ENCODE measurements around the gene HSP90AB1.

The HSP90AB1 gene

DNA sequence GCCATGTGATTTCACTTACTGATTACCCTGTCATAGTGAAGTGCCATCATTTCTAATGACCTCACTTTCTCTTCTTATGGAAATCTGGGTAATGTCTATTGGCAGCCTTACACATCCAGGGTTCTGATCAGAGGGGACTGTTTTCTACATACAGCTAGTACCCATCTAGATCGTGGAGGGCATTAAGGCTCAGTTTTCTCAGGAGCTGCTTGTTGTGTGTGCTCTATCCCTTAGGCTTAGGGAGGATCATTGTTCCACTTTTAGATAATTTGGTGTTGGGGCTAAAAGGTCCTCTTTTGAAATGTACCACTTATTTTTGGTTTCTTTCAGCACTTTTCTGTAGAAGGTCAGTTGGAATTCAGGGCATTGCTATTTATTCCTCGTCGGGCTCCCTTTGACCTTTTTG is 3.8 kb downstream of the HSP90AB1 start:
- peaks cover 59 to 63% of the 10 kb centered on the region in 2 donors for H3K36me3 ChIP-seq (ENCODE audit: control insufficient read depth in 2 of 2, insufficient read depth in 2 of 2, low read length in 2 of 2)
- peak overlapping the region; percentile 6 for H3K27ac ChIP-seq (ENCODE audit: low read length)
- H3K9me3 ChIP-seq (ENCODE audit: control insufficient read depth in 2 of 2, low read length in 2 of 2): no peaks in the 10 kb centered on the region
- H3K4me3 ChIP-seq (ENCODE audit: low read length in 2 of 2): no peak overlapping the region
- peak overlapping the region in 1 of 2 donors; percentile 13 for H3K9ac ChIP-seq (ENCODE audit: low read length in 2 of 2)
- H3K4me1 ChIP-seq (ENCODE audit: control insufficient read depth, insufficient read depth, low read length): peaks cover 30% of the 10 kb centered on the region
- H3K27me3 ChIP-seq (ENCODE audit: control insufficient read depth in 1 of 2, insufficient read depth in 2 of 2, low read length in 2 of 2): no peaks in the 10 kb centered on the region

DNA sequence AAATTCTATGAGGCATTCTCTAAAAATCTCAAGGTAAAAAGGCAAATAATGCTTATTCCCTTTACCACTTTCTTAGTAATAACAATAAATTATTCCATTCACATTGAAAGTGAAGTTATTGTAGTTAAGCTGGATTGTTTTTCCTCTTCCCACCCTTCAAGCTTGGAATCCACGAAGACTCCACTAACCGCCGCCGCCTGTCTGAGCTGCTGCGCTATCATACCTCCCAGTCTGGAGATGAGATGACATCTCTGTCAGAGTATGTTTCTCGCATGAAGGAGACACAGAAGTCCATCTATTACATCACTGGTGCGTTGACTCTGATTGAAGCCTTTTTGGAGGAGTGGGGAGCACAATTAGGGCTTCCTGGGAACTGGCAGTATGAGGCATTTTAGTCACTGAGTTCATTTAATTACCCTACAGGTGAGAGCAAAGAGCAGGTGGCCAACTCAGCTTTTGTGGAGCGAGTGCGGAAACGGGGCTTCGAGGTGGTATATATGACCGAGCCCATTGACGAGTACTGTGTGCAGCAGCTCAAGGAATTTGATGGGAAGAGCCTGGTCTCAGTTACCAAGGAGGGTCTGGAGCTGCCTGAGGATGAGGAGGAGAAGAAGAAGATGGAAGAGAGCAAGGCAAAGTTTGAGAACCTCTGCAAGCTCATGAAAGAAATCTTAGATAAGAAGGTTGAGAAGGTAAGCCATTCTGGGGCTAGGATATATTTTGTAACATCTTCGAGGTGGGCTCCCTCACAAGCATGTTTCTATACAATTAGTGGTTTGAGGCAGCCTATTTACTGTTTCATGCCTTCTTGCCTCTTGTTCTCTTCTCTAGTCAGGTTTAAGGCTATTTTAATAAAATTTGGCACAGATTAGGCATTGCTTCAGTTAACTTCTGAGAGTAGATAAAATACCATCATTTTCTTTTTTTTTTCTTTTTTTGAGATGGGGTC is 4.9 kb downstream of the HSP90AB1 start:
- no peak overlapping the region for H3K4me3 ChIP-seq (ENCODE audit: low read length in 2 of 2)
- peaks cover 34% of the 10 kb centered on the region for H3K4me1 ChIP-seq (ENCODE audit: control insufficient read depth, insufficient read depth, low read length)
- no peak overlapping the region for H3K27ac ChIP-seq (ENCODE audit: low read length)

DNA sequence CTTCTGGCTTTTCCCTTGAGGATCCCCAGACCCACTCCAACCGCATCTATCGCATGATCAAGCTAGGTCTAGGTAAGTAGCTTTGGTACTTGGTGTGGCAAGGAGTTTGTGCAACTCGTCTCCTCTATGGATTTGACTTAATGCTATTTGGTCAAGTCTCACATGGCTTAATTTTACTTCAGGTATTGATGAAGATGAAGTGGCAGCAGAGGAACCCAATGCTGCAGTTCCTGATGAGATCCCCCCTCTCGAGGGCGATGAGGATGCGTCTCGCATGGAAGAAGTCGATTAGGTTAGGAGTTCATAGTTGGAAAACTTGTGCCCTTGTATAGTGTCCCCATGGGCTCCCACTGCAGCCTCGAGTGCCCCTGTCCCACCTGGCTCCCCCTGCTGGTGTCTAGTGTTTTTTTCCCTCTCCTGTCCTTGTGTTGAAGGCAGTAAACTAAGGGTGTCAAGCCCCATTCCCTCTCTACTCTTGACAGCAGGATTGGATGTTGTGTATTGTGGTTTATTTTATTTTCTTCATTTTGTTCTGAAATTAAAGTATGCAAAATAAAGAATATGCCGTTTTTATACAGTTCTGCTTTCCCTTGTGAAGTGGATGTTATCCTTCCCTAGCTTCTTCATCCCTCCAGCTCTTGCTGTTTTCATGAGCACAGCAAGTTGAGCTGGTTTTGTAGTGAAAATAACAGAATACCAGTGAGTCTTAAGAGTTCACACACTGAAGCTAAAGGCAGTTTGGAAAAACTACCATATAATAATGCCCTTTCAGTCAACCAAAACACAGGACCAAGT is 6.6 kb downstream of the HSP90AB1 start:
- Histone ChIP-seq H3K4me1 (ENCODE audit: control insufficient read depth, insufficient read depth, low read length) (peaks cover 34% of the 10 kb centered on the region), H3K27ac (ENCODE audit: low read length) (no peak overlapping the region)

More for the DNA sequence above, 4.9 kb downstream of the HSP90AB1 start:
- no peak overlapping the region for H3K9ac ChIP-seq (ENCODE audit: low read length in 2 of 2)
- H3K27me3 ChIP-seq (ENCODE audit: control insufficient read depth in 1 of 2, insufficient read depth in 2 of 2, low read length in 2 of 2): no peaks in the 10 kb centered on the region
- H3K36me3 ChIP-seq (ENCODE audit: control insufficient read depth in 2 of 2, insufficient read depth in 2 of 2, low read length in 2 of 2): peaks cover 59 to 63% of the 10 kb centered on the region in 2 donors
- H3K9me3 ChIP-seq (ENCODE audit: control insufficient read depth in 2 of 2, low read length in 2 of 2): no peaks in the 10 kb centered on the region

DNA sequence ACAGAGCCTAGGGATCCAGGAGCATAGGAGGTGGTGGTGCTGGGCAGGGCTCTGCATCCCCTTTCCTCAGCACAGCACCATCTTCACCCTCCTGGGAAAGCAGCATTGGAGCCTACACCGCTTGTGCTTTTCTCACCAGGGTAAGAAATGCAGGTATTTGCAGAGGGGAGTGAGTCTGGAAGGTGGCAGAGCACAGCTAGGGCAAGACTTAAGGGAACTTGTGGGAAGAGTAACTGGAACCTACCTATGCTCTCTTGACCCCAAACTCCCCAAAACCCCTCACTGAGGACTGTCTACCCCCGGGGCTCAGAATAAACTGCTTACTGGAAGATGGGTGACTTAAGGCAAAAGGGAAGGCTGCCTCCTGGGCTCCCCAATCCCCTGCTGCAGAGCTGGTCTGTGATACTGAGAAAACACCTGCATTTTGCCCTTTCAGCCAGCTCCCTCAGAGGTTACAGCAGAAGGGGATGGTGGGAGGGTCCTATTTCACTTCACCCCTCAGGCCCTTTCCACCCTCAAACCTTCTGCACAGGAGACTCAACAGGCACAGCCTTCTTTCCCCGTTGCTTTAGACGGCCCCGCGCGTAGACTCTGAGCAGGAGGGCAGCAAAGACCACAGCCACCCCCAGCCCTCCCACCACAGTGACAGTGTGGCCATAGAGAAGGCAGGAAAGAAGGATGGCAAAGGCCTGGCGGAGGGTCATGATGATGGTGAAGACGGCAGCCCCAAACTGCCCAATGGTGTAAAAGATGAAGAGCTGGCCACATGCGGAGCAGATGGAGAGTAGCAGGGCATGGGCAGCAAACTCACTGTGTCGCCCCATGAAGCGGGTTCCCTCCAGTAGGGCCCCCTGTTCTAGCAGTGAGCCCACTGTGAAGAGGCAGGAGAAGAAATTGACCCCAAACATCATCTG is 7.5 kb downstream of the HSP90AB1 start:
- Histone ChIP-seq H3K4me1 (ENCODE audit: control insufficient read depth, insufficient read depth, low read length) (peaks cover 25% of the 10 kb centered on the region), H3K9ac (ENCODE audit: low read length in 2 of 2) (no peak overlapping the region), H3K27me3 (ENCODE audit: control insufficient read depth in 1 of 2, insufficient read depth in 2 of 2, low read length in 2 of 2) (no peaks in the 10 kb centered on the region), H3K27ac (ENCODE audit: low read length) (no peak overlapping the region), H3K4me3 (ENCODE audit: low read length in 2 of 2) (no peak overlapping the region), H3K9me3 (ENCODE audit: control insufficient read depth in 2 of 2, low read length in 2 of 2) (no peaks in the 10 kb centered on the region), H3K36me3 (ENCODE audit: control insufficient read depth in 2 of 2, insufficient read depth in 2 of 2, low read length in 2 of 2) (peaks cover 50 to 55% of the 10 kb centered on the region in 2 donors)

More for the DNA sequence above, 6.6 kb downstream of the HSP90AB1 start:
- H3K9ac ChIP-seq (ENCODE audit: low read length in 2 of 2): no peak overlapping the region
- H3K9me3 ChIP-seq (ENCODE audit: control insufficient read depth in 2 of 2, low read length in 2 of 2): no peaks in the 10 kb centered on the region
- H3K36me3 ChIP-seq (ENCODE audit: control insufficient read depth in 2 of 2, insufficient read depth in 2 of 2, low read length in 2 of 2): peaks cover 59 to 63% of the 10 kb centered on the region in 2 donors
- H3K27me3 ChIP-seq (ENCODE audit: control insufficient read depth in 1 of 2, insufficient read depth in 2 of 2, low read length in 2 of 2): no peaks in the 10 kb centered on the region
- H3K4me3 ChIP-seq (ENCODE audit: low read length in 2 of 2): no peak overlapping the region

DNA sequence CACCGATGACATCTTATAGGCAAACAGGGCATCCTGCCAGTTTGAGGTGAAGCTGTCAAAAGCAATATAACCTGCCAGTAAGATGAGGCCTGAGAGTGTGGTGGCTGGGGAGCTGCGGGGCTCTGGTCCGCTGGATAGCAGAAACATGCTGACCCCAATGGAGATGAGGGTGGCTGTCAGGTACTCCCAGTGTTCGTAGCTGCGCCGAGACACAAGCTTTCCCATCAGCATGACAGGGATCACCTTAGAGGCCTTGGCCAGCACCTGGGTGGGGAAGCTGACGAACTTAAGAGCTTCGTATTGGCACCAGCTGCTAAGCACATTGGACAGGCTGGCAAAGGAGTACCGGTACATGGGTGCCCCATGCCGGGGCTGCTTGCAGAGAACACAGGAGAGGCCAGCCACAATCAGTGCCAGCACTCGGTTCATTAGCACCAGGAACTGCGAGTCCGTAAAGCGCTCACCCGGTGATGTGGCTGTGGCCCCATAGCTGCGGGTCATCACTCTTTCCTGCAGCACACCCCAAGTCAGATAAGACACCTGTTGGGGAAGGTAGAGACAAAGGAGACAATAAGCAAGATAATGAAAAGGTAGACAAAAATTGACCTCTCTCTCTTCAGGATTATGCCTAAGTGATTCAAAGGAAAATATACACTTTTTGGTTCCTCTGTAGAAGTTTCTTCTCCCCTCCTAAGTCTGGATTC is 8.4 kb downstream of the HSP90AB1 start:
- no peak overlapping the region for H3K9ac ChIP-seq (ENCODE audit: low read length in 2 of 2)

DNA sequence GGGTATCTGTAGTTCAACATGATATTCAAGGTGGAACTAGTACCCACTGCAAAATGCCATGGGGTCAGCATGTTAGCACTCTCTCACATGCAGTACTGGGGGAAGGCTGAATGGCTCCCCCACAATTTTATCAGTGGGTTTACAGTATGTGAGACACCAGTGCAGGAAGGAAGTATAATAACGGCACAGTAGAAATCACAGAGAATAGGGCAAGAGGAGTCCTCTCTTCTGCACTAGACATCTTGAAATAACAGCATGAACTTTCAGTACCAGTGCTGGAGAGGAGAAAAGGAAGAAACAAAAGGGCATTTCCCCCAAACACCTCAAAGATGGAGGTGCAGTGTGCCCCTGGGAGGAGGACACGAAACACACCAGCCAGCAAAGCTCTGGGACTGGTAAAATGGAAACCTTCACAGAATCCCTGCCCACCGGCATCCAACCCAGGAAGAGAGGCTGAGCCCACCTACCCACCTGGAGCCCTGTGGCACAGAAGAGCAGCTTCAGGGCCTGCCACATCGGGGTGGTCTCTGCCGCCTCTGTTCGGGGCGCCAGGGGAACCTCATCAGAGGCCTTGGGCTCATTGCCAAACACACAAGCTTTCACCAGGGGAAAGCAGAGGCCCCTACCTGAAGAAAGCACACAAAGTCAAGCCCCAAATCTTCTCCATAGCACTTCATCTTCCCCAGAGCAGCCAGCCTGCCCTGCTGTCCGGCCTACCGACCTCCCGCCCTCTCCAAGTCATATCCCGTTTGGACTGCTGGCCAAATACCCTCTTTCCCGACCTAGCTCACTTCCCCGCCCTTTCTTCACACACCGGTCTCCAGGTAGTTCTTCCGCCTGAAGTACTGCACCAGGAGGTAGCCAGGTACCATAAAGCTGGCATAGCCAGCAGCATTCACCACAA is 9.2 kb downstream of the HSP90AB1 start:
- Histone ChIP-seq H3K36me3 (ENCODE audit: control insufficient read depth in 2 of 2, insufficient read depth in 2 of 2, low read length in 2 of 2) (peaks cover 33 to 42% of the 10 kb centered on the region in 2 donors), H3K27me3 (ENCODE audit: control insufficient read depth in 1 of 2, insufficient read depth in 2 of 2, low read length in 2 of 2) (no peaks in the 10 kb centered on the region), H3K27ac (ENCODE audit: low read length) (peak overlapping the region; percentile 69), H3K9ac (ENCODE audit: low read length in 2 of 2) (peak overlapping the region; percentile 73 to 74), H3K4me3 (ENCODE audit: low read length in 2 of 2) (peak overlapping the region; percentile 79 to 89), H3K9me3 (ENCODE audit: control insufficient read depth in 2 of 2, low read length in 2 of 2) (no peaks in the 10 kb centered on the region), H3K4me1 (ENCODE audit: control insufficient read depth, insufficient read depth, low read length) (peaks cover 20% of the 10 kb centered on the region)

More for the DNA sequence above, 8.4 kb downstream of the HSP90AB1 start:
- H3K4me1 ChIP-seq (ENCODE audit: control insufficient read depth, insufficient read depth, low read length): peaks cover 20% of the 10 kb centered on the region
- no peaks in the 10 kb centered on the region for H3K27me3 ChIP-seq (ENCODE audit: control insufficient read depth in 1 of 2, insufficient read depth in 2 of 2, low read length in 2 of 2)
- no peaks in the 10 kb centered on the region for H3K9me3 ChIP-seq (ENCODE audit: control insufficient read depth in 2 of 2, low read length in 2 of 2)
- H3K27ac ChIP-seq (ENCODE audit: low read length): no peak overlapping the region
- H3K36me3 ChIP-seq (ENCODE audit: control insufficient read depth in 2 of 2, insufficient read depth in 2 of 2, low read length in 2 of 2): peaks cover 42 to 51% of the 10 kb centered on the region in 2 donors
- H3K4me3 ChIP-seq (ENCODE audit: low read length in 2 of 2): no peak overlapping the region

DNA sequence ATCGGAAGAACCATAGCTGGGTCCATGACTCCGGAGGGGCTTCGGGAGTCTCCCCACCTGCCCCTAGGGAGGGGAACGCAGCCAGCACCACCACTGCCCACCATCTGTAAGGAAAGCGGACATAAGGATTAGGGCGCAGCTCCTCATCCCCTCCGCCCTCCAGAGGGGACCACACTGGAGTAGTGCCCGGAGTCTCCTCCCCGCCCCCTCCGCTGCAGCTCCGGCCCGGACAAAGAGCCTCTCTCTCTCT is 9.8 kb downstream of the HSP90AB1 start:
- peaks cover 20% of the 10 kb centered on the region for H3K4me1 ChIP-seq (ENCODE audit: control insufficient read depth, insufficient read depth, low read length)

DNA sequence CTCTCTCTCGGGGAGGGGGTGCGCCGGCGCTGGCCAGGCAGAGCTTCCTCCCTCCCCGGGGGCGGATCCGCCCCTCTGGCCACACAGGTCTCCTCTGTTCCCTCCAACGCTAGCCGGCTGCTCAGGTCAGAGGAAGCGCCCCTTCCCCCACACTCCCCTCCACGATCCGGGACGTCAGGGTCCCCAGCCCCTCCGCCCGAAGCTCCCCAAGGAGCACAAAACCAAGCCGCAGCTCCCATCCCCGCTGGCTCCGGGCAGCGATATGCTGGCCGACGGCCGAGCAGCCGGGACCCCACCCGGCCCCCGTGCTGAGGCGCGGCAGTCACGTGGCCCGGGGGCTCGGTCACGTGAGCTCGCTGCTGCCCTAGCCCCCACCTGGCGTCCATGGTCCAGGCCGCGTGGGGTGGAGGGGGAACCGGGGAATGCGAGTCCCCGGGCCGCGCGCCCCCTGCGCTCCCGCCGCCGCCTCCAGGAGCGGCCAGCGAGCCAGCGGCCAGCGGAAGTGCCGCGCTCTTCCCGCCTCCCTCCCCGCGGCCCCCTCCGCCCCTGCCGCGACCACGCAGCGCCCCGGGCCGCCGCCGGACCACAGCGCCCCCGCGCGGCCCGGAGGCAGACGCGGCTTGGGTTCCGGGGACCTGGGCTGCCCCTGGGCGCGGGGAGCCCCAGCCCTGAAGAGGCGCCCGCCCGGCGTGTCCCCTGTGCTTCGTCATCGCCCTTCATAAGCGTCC is 10.3 kb downstream of the HSP90AB1 start, which contains the start of gene SLC35B2:
SLC35B2 (minus strand) TSS at position 504 of the 728 bp plus-strand sequence; CDS start at position 386, 118 bp downstream.
- Histone ChIP-seq H3K4me1 (ENCODE audit: control insufficient read depth, insufficient read depth, low read length) (peaks cover 21% of the 10 kb centered on the region), H3K27me3 (ENCODE audit: control insufficient read depth in 1 of 2, insufficient read depth in 2 of 2, low read length in 2 of 2) (no peaks in the 10 kb centered on the region), H3K27ac (ENCODE audit: low read length) (peak within 1 kb of the TSS; percentile 69), H3K4me3 (ENCODE audit: low read length in 2 of 2) (peak within 1 kb of the TSS; percentile 79 to 89), H3K9ac (ENCODE audit: low read length in 2 of 2) (peak within 1 kb of the TSS; percentile 73 to 74), H3K9me3 (ENCODE audit: control insufficient read depth in 2 of 2, low read length in 2 of 2) (no peaks in the 10 kb centered on the region), H3K36me3 (ENCODE audit: control insufficient read depth in 2 of 2, insufficient read depth in 2 of 2, low read length in 2 of 2) (peaks cover 22 to 35% of the 10 kb centered on the region in 2 donors)

More for the DNA sequence above, 9.8 kb downstream of the HSP90AB1 start:
- Histone ChIP-seq H3K4me3 (ENCODE audit: low read length in 2 of 2) (peak overlapping the region; percentile 79 to 89), H3K9ac (ENCODE audit: low read length in 2 of 2) (peak overlapping the region; percentile 73 to 74), H3K27me3 (ENCODE audit: control insufficient read depth in 1 of 2, insufficient read depth in 2 of 2, low read length in 2 of 2) (no peaks in the 10 kb centered on the region), H3K9me3 (ENCODE audit: control insufficient read depth in 2 of 2, low read length in 2 of 2) (no peaks in the 10 kb centered on the region), H3K36me3 (ENCODE audit: control insufficient read depth in 2 of 2, insufficient read depth in 2 of 2, low read length in 2 of 2) (peaks cover 27 to 40% of the 10 kb centered on the region in 2 donors), H3K27ac (ENCODE audit: low read length) (peak overlapping the region; percentile 69)
